DMS153 (cell line): Measurements from ENCODE around the gene ANP32B.
A peak's percentile ranks its signal among the peaks of the same experiment; 100 is the strongest.
"Not testable (repeated sequence)": the region's sequence is repeated elsewhere in the genome, so short reads cannot be mapped to it uniquely, and the experiment has no call there.

Source experiments
- DNase-seq: peaks from one replicate; lab custom pipeline; 2025; lab: John Stamatoyannopoulos, UW

The ANP32B gene

GRCh38 chr9:97963232-97963631, 19.9 kb upstream of the ANP32B start:
- DNase-seq = no peak

- DNase-seq = no peak
These were observed 18.2 kb upstream of the ANP32B start for GRCh38 chr9:97964901-97965300.

- no peak for DNase-seq
These were observed 16.6 kb upstream of the ANP32B start for GRCh38 chr9:97966493-97966892.

- no peak for DNase-seq
These were observed 14.1 kb upstream of the ANP32B start for GRCh38 chr9:97969014-97969413.

DNA sequence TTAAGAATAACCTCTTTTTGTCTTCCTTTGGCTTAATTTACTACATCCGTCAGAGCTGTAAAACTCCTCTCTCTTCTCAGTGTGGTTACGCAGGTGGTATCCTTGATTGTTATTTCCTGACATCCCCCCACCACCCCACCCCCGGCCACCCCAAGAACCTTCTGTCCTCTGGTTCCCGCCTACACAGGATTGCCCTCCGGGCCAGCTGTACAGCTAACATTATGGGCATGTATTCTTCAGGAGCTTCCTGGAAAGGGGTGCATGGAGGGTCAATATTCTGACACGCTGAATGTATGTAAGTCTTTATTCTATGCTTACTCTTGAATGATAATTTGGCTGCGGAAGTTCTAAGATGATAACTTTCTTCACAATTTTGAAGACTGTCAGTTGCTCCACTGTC, 13.0 kb upstream of the ANP32B start:
- DNase-seq = no peak

DNA sequence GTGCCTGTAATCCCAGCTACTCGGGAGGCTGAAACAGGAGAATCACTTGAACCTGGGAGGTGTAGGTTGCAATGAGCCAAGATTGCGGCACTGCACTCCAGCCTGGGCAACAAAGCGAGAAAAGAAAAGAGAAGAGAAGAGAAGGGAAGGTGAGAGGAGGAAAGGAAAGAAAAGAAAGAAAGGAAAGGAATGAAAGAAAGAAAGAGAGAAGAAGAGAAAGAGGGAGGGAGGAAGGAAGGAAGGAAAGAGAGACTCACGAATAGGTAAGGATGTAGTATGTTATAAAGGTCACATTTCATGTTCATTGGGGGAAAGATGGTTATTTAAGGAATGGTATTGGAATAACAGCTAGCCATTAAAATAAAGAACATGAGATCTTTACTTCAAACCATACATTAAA, 10.4 kb upstream of the ANP32B start:
- DNase-seq = no peak

GRCh38 chr9:97975376-97975775, 7.8 kb upstream of the ANP32B start:
- no peak for DNase-seq

DNA sequence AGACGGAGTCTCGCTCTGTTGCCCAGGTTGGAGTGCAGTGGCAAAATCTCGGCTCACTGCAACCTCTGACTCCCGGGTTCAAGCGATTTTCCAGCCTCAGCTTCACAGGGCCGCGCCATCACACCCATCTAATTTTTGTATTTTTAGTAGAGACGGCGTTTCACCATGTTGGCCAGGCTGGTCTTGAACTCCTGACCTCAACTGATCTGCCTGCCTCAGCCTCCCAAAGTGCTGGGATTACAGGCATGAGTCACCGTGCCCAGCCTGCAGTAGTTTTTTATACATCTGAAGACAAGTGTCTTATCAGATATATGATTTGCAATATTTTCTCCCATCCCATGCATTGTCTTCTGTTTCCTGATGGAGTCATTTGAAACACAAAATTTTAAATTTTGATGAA, 6.5 kb upstream of the ANP32B start:
- not testable (repeated sequence) for DNase-seq

- no peak for DNase-seq
These were observed 4.6 kb upstream of the ANP32B start for GRCh38 chr9:97978371-97979130.

GRCh38 chr9:97979788-97980478, 3.2 kb upstream of the ANP32B start:
- DNase-seq = no peak

DNA sequence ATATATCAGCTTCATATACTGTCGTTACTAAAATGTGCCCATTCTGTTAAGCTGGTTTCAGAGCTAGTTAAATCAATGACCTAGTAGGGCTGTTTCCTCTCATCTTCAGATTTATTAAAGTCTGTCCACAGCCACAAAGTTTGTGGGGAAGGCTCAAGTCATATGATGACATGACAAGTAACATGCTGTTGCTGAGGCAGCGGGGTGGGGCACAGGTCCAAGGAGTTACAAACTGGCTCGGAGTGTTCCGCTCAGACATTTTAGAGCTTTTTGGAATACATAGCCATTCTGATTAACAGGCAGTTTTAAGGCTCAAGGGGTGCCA, 2.7 kb upstream of the ANP32B start:
- no peak for DNase-seq

DNA sequence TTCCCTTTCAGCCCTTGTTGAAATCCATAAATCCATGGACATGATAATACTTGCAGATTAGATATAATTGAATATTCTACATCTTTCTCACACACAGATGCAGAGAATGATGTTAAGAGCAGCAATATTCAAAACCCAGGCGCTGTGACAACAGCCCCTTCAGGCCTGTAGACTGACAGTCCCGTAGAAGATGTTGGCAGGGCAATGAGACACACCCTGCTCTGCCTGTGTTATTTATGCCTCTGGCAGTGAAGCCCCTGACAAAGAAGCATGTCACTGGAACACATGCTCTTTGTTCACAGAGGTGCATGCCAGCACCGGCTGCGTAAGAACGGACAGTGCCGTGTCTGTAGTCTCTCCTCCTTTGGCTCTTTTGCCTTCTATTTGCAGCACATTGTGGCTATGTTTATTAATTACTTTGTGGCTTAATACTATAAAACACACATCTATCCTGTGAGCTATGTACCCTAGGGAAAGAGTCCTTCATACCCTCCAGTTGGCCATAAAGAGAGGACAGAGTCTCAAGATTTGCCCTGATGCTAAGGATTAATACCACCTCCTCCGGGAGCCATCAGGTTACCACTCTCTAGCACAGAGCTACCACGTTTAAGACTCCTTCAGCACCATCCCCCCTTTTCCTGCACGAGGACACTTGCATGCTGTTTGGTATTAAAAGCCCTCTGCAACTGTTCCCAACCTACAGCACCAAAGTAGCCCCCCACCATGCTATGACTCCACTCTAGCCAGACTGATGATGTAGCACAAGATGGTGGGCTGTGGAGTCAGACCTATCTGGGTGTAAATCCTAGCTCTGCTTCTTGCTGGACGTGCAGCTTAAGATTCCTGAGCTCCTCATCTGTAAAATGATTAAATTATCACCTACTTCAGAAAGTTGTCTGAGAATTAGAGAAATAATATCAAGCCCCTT, 2.0 kb upstream of the ANP32B start:
- DNase-seq = no peak

- DNase-seq = no peak
These were observed 1.1 kb upstream of the ANP32B start for GRCh38 chr9:97981846-97982682.

DNA sequence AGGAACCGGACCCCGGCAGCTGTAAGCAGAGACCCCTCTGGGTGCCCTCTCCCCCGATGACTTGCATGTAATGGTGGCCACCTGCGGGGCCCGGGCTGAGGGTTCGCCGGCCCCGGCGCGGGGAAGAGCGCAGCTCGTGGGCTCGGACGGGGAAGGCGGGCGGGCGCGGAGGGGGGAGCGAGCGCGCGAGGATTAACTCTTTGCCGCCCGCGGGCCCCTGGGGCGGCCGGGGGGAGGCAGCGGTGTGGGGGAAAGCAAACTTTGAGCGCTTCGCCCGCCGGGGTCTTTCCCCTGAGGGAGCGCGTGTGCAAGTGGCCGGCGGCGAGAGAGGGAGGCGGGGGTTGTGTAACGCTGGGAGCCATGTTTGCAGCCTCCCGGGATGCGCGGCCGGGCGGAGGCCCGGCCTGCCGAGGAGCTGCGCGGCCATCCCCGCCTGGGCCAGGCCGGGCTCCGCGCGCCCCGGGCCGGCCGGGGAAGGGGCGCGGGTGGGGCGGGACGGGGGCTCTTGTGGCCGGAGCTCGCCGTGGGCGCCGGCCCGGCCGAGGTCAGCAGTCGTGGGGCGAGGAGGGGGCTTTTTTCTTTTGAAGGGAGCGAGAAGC, 547 bp downstream of the ANP32B start:
- no peak for DNase-seq

DNA sequence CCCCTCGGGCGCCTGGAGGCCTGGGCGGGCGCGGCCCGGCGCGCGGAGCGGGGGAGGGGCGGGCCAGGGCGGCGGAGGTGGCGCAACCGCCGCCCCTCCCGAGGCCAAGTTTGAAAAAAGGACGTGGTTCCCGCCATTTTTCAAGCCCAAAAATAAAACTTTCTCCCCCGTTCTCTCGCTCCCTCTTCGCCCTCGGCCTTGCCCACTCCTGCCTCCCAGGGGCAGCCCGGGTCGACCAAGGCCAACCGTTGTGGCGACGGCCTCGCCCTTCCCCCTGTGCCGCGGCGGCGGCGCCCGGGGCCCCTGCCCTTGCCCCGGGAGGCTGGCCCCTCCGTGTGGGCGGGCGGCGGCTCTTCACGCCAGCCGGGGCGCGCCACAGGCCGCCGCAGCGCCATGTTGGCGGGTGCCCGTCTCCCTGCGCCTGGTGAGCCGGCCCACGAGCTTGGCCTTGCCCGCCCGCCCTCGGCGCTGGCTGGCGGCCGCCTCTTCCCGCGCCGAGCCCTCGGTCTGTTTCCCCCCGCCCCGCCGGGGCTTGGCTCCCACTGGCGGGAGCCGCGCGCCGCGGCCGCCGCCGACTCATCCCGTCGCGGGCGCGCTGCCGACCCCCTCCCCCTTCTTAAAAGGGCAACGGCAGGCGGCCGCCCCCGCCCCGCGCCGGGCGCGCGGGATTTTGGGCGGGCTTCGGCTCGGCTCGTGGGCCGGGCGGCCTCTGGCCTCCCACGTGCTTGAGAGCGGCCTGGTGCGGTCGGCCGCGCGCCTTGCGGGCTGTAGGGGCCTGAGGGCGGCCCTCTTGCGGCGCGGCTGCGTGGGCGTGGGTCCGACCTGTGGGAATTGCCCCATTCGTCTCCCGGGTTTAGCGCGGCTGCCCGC, 1.3 kb downstream of the ANP32B start:
- peak; percentile 39 for DNase-seq

DNA sequence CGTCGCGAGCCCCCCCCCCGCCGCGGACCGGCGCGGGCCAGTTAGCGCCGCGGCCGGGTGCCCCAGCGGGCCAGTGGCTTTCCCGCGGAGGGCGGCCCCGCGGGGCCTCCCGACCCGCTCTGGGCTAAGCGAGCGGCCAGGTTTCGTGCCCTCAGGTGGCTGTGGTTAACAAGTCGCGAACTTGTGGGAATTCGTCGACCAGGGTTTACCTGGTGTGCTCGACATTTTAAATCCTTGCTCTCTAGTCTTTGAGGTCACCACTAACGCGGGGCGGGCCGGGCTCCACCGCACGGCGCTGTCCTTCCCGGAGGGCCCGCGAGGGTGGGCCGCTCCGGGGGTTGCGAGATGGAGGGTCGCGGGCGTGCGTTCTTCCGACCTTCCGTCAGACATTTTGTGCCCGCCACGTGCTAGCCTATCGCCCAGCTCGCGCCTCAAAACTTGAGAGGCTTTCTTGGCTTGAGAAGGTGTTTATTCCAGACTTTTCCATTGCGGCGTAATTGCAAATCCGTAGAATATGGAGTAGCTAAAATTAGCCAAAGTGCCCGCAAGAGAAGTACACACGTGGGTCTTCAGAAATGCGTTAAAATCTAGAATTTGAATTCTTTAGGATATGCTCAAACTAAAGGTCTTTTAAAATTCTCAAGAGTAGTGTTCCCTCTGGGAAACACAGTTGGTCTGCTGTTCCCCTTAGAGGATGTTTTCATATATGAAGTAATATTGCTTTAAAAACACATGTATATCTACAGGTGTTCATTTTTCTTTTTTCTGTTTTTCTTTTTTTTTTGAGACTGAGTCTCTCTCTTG, 2.1 kb downstream of the ANP32B start:
- no peak for DNase-seq

- DNase-seq = no peak
These were observed 4.3 kb downstream of the ANP32B start for GRCh38 chr9:97987487-97987886.

- no peak for DNase-seq
These were observed 7.1 kb downstream of the ANP32B start for GRCh38 chr9:97990259-97990658.

GRCh38 chr9:97991818-97992217, 8.7 kb downstream of the ANP32B start:
- DNase-seq = no peak

DNA sequence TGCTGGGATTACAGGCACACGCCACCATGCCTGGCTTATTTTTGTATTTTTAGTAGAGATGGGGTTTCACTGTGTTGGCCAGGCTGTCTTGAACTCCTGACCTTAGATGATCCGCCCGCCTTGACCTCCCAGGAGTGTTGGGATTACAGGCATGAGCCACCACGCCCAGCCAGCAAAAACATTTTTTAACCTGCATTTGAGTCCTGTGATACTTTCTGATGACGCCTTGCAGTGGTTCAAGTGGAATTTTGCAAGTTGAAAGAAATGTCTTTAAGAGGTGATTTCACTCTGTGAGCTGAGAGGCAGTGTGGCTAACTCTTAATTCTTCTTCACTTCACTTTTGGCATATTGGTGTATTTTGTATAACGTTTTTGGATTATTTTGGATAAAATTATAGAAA, 9.1 kb downstream of the ANP32B start:
- DNase-seq = no peak
